H1 (cell line): ENCODE results near the gene TNIK.

Experiments
- CEBPB ChIP-seq: IDR thresholded peaks from 2 replicates; pipeline ENCODE4 v1.6.1; 2012; ENCODE audit warnings: low read depth, low read length
- CTBP2 ChIP-seq: IDR thresholded peaks from 2 replicates; pipeline ENCODE4 v1.7.0; 2011; ENCODE audit warnings: borderline replicate concordance, mild to moderate bottlenecking, moderate library complexity, mixed read lengths, low read length; ENCODE audit not compliant: insufficient read depth, insufficient read length
- EP300 ChIP-seq, 2 experiments: IDR thresholded peaks; 1 replicate in 1 of 2; 2 replicates in 1 of 2; pipeline ENCODE4 v1.6.1; 2011 to 2012; ENCODE audit warnings: low read depth in 2 of 2, low read length in 2 of 2, mild to moderate bottlenecking in 2 of 2, borderline replicate concordance in 1 of 2, inconsistent platforms in 1 of 2, moderate library complexity in 1 of 2
- GTF2F1 ChIP-seq: IDR thresholded peaks from 2 replicates; pipeline ENCODE4 v1.6.1; 2012; ENCODE audit warnings: low read depth, low read length, improper control_type of control experiment, borderline replicate concordance
- JUN ChIP-seq: IDR thresholded peaks from 2 replicates; pipeline ENCODE4 v1.6.1; 2011; ENCODE audit warnings: low read depth, mild to moderate bottlenecking, improper control_type of control experiment, low read length
- KDM1A ChIP-seq: fragments of 200-600, 300-600 bp; sonication (generic); IDR thresholded peaks from 2 replicates; pipeline ENCODE4 v1.7.1; 2016; ENCODE audit warnings: mild to moderate bottlenecking, low read length, borderline replicate concordance
- KDM5A ChIP-seq: fragments of 200-600 bp; IDR thresholded peaks from 2 replicates; pipeline ENCODE4 v1.7.1; 2012; ENCODE audit warnings: mild to moderate bottlenecking, low read length, inconsistent platforms, mixed read lengths
- NANOG ChIP-seq: IDR thresholded peaks from 2 replicates; pipeline ENCODE4 v1.6.1; 2011; ENCODE audit warnings: low read length, low read depth, mild to moderate bottlenecking, inconsistent platforms; ENCODE audit not compliant: insufficient read depth, poor library complexity, severe bottlenecking
- POLR2A ChIP-seq, 2 experiments: IDR thresholded peaks; 1 replicate in 1 of 2; 2 replicates in 1 of 2; pipeline ENCODE4 v1.6.1; 2011; ENCODE audit warnings: low read depth in 2 of 2, low read length in 2 of 2, mild to moderate bottlenecking in 2 of 2; ENCODE audit errors: control extremely low read depth in 1 of 2
- POLR2AphosphoS5 ChIP-seq: IDR thresholded peaks from 2 replicates; pipeline ENCODE4 v1.6.1; 2011; ENCODE audit warnings: low read depth, low read length
- TF ChIP-seq, protein P1 (sequence below), 3 experiments: IDR thresholded peaks; 1 replicate in 2 of 3; 2 replicates in 1 of 3; pipeline versions ENCODE4 v1.5.1 to v1.6.1; 2011; ENCODE audit warnings: low read length in 3 of 3, mild to moderate bottlenecking in 3 of 3, inconsistent platforms in 2 of 3, low read depth in 1 of 3, moderate library complexity in 1 of 3; ENCODE audit not compliant: insufficient read depth in 1 of 3; ENCODE audit errors: control extremely low read depth in 1 of 3
- TF ChIP-seq, protein P2 (sequence below): fragments of 300-600 bp; sonication (generic); IDR thresholded peaks from 2 replicates; pipeline ENCODE4 v1.7.1; 2012; ENCODE audit warnings: low read length, moderate library complexity, mild to moderate bottlenecking, inconsistent platforms; ENCODE audit not compliant: insufficient replicate concordance
- TF ChIP-seq, protein P3 (sequence below): IDR thresholded peaks from 2 replicates; pipeline ENCODE4 v1.6.1; 2011; ENCODE audit warnings: low read depth, mild to moderate bottlenecking, low read length; ENCODE audit not compliant: insufficient read depth

DNA sequence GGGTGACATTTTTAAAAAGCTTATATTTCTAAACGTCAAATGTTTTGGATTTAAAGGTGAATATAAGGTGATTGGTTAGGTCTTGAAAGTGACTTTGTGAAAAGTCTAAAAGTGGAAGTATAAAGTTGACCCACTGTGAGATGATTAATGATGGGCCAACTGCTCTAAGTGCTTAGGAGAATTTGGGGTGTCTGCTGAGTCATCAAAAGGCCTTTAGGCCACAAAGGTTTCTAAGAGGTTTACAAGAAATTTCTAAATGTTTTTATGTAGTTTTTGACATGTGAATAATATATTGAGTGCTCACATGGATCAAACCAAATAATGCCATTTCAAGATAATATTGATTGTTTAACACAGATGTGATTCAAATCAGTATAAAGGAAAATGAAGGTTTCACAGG is 394.5 kb downstream of the TNIK start:
- TF ChIP-seq GTF2F1 (no peak), CEBPB (no peak), JUN (no peak), NANOG (no peak), KDM1A (no peak), POLR2AphosphoS5 (no peak), EP300 (IDR thresholded peaks at IDR 0.05; ENCODE audit: borderline replicate concordance in 1 of 2, low read depth in 2 of 2, low read length in 2 of 2) (no peak), KDM5A (no peak), POLR2A (IDR thresholded peaks at IDR 0.05; ENCODE audit: control extremely low read depth in 1 of 2, low read depth in 2 of 2, low read length in 2 of 2) (no peak), CTBP2 (no peak)
- TF ChIP-seq, protein P1, sequence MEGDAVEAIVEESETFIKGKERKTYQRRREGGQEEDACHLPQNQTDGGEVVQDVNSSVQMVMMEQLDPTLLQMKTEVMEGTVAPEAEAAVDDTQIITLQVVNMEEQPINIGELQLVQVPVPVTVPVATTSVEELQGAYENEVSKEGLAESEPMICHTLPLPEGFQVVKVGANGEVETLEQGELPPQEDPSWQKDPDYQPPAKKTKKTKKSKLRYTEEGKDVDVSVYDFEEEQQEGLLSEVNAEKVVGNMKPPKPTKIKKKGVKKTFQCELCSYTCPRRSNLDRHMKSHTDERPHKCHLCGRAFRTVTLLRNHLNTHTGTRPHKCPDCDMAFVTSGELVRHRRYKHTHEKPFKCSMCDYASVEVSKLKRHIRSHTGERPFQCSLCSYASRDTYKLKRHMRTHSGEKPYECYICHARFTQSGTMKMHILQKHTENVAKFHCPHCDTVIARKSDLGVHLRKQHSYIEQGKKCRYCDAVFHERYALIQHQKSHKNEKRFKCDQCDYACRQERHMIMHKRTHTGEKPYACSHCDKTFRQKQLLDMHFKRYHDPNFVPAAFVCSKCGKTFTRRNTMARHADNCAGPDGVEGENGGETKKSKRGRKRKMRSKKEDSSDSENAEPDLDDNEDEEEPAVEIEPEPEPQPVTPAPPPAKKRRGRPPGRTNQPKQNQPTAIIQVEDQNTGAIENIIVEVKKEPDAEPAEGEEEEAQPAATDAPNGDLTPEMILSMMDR (IDR thresholded peaks at IDR 0.05; ENCODE audit: control extremely low read depth in 1 of 3, insufficient read depth in 1 of 3, low read depth in 1 of 3, low read length in 3 of 3): no peak
- TF ChIP-seq, protein P2, sequence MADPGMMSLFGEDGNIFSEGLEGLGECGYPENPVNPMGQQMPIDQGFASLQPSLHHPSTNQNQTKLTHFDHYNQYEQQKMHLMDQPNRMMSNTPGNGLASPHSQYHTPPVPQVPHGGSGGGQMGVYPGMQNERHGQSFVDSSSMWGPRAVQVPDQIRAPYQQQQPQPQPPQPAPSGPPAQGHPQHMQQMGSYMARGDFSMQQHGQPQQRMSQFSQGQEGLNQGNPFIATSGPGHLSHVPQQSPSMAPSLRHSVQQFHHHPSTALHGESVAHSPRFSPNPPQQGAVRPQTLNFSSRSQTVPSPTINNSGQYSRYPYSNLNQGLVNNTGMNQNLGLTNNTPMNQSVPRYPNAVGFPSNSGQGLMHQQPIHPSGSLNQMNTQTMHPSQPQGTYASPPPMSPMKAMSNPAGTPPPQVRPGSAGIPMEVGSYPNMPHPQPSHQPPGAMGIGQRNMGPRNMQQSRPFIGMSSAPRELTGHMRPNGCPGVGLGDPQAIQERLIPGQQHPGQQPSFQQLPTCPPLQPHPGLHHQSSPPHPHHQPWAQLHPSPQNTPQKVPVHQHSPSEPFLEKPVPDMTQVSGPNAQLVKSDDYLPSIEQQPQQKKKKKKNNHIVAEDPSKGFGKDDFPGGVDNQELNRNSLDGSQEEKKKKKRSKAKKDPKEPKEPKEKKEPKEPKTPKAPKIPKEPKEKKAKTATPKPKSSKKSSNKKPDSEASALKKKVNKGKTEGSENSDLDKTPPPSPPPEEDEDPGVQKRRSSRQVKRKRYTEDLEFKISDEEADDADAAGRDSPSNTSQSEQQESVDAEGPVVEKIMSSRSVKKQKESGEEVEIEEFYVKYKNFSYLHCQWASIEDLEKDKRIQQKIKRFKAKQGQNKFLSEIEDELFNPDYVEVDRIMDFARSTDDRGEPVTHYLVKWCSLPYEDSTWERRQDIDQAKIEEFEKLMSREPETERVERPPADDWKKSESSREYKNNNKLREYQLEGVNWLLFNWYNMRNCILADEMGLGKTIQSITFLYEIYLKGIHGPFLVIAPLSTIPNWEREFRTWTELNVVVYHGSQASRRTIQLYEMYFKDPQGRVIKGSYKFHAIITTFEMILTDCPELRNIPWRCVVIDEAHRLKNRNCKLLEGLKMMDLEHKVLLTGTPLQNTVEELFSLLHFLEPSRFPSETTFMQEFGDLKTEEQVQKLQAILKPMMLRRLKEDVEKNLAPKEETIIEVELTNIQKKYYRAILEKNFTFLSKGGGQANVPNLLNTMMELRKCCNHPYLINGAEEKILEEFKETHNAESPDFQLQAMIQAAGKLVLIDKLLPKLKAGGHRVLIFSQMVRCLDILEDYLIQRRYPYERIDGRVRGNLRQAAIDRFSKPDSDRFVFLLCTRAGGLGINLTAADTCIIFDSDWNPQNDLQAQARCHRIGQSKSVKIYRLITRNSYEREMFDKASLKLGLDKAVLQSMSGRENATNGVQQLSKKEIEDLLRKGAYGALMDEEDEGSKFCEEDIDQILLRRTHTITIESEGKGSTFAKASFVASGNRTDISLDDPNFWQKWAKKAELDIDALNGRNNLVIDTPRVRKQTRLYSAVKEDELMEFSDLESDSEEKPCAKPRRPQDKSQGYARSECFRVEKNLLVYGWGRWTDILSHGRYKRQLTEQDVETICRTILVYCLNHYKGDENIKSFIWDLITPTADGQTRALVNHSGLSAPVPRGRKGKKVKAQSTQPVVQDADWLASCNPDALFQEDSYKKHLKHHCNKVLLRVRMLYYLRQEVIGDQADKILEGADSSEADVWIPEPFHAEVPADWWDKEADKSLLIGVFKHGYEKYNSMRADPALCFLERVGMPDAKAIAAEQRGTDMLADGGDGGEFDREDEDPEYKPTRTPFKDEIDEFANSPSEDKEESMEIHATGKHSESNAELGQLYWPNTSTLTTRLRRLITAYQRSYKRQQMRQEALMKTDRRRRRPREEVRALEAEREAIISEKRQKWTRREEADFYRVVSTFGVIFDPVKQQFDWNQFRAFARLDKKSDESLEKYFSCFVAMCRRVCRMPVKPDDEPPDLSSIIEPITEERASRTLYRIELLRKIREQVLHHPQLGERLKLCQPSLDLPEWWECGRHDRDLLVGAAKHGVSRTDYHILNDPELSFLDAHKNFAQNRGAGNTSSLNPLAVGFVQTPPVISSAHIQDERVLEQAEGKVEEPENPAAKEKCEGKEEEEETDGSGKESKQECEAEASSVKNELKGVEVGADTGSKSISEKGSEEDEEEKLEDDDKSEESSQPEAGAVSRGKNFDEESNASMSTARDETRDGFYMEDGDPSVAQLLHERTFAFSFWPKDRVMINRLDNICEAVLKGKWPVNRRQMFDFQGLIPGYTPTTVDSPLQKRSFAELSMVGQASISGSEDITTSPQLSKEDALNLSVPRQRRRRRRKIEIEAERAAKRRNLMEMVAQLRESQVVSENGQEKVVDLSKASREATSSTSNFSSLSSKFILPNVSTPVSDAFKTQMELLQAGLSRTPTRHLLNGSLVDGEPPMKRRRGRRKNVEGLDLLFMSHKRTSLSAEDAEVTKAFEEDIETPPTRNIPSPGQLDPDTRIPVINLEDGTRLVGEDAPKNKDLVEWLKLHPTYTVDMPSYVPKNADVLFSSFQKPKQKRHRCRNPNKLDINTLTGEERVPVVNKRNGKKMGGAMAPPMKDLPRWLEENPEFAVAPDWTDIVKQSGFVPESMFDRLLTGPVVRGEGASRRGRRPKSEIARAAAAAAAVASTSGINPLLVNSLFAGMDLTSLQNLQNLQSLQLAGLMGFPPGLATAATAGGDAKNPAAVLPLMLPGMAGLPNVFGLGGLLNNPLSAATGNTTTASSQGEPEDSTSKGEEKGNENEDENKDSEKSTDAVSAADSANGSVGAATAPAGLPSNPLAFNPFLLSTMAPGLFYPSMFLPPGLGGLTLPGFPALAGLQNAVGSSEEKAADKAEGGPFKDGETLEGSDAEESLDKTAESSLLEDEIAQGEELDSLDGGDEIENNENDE: no peak
- TF ChIP-seq, protein P3, sequence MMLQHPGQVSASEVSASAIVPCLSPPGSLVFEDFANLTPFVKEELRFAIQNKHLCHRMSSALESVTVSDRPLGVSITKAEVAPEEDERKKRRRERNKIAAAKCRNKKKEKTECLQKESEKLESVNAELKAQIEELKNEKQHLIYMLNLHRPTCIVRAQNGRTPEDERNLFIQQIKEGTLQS: no peak
